Erythroblast (primary cell): ENCODE measurements around the gene HSF2BP.

Experiments used
- GATA1 ChIP-seq: IDR thresholded peaks from 2 replicates; pipeline ENCODE4 v1.6.1; 2011; ENCODE audit warnings: low read depth, mild to moderate bottlenecking, control low read depth, low read length, moderate library complexity
- POLR2A ChIP-seq: IDR thresholded peaks from 2 replicates; pipeline ENCODE4 v1.6.1; 2011; ENCODE audit warnings: mild to moderate bottlenecking, low read length

- no peak for TF ChIP-seq POLR2A
- TF ChIP-seq GATA1, result no peak
Measured at GRCh38 chr21:43691801-43692200, 32.5 kb upstream of the HSF2BP start.
